Measurements from ENCODE around the gene IGSF8.

Gene IGSF8

GRCh38 chr1:160103658-160104408, 5.4 kb upstream of the IGSF8 start:
- no peak for DNase-seq

- DNase-seq = no peak
Measured at GRCh38 chr1:160101717-160102522, 3.5 kb upstream of the IGSF8 start.

- peak; percentile 66 for DNase-seq
Measured at GRCh38 chr1:160101037-160101716, 2.8 kb upstream of the IGSF8 start.

- DNase-seq = no peak
Measured at GRCh38 chr1:160099716-160100375, 1.4 kb upstream of the IGSF8 start.

- DNase-seq = peak; percentile 95
Measured at GRCh38 chr1:160098852-160099561, 588 bp upstream of the IGSF8 start.

- DNase-seq = no peak
Measured at GRCh38 chr1:160097151-160097910, 1.1 kb downstream of the IGSF8 start.

- no peak for DNase-seq
Measured at GRCh38 chr1:160096274-160097116, 1.9 kb downstream of the IGSF8 start.

- DNase-seq = no peak
Measured at GRCh38 chr1:160095382-160096105, 2.9 kb downstream of the IGSF8 start.

- DNase-seq = no peak
Measured at GRCh38 chr1:160094806-160095205, 3.6 kb downstream of the IGSF8 start.

- no peak for DNase-seq
Measured at GRCh38 chr1:160094291-160094625, 4.2 kb downstream of the IGSF8 start.

GRCh38 chr1:160093624-160094290, 4.7 kb downstream of the IGSF8 start:
- DNase-seq = no peak

GRCh38 chr1:160093069-160093395, 5.4 kb downstream of the IGSF8 start:
- no peak for DNase-seq

- DNase-seq = no peak
Measured at GRCh38 chr1:160092366-160093068, 5.9 kb downstream of the IGSF8 start.

GRCh38 chr1:160091666-160092223, 6.7 kb downstream of the IGSF8 start:
- no peak for DNase-seq

GRCh38 chr1:160090760-160091159, 7.7 kb downstream of the IGSF8 start:
- no peak for DNase-seq

GRCh38 chr1:160089883-160090282, 8.5 kb downstream of the IGSF8 start:
- no peak for DNase-seq

- DNase-seq = no peak
Measured at GRCh38 chr1:160087118-160087662, 11.2 kb downstream of the IGSF8 start.

- no peak for DNase-seq
Measured at GRCh38 chr1:160086456-160086892, 11.9 kb downstream of the IGSF8 start.

Measured in effector CD4-positive, alpha-beta T cell (primary cell).